SJCRH30 (cell line): ENCODE results near the gene SCGB3A2. TPM values are rescaled to one million over a fixed set of nuclear protein-coding genes. Genes with fewer than 3 reads are reported as not detected.

Experiments used
- DNase-seq, 2 experiments: peaks; one replicate each; pipeline ENCODE4 v3.0.0-alpha.2; 2015 to 2020
- H3K27ac ChIP-seq: fragments of 250-450 bp; sonication (Bioruptor Pico); 2 replicates; pipeline ENCODE4 v1.5.1; 2020; ENCODE audit warnings: mild to moderate bottlenecking, moderate library complexity
- H3K27me3 ChIP-seq: fragments of 250-450 bp; sonication (Bioruptor Pico); 2 replicates; pipeline ENCODE4 v1.5.1; 2020; ENCODE audit warnings: mild to moderate bottlenecking, moderate library complexity
- H3K36me3 ChIP-seq: fragments of 250-450 bp; sonication (Bioruptor Pico); 2 replicates; pipeline ENCODE4 v1.5.1; 2020; ENCODE audit warnings: mild to moderate bottlenecking, moderate library complexity
- H3K4me1 ChIP-seq: fragments of 250-450 bp; sonication (Bioruptor Pico); 2 replicates; pipeline ENCODE4 v1.5.1; 2020; ENCODE audit warnings: mild to moderate bottlenecking, moderate library complexity
- H3K4me3 ChIP-seq: fragments of 250-450 bp; sonication (Bioruptor Pico); 2 replicates; pipeline ENCODE4 v1.5.1; 2020; ENCODE audit warnings: mild to moderate bottlenecking, moderate library complexity
- H3K9me3 ChIP-seq: fragments of 250-450 bp; sonication (Bioruptor Pico); replicated peaks from 2 replicates; pipeline ENCODE4 v1.5.1; 2020; ENCODE audit warnings: mild to moderate bottlenecking, moderate library complexity
- total RNA-seq: library from RNA; depleted of rRNA; stranded (reverse); fragments of >200 nt; shearing (Covaris generic); gene quantifications from 2 replicates; pipeline ENCODE4 v1.2.3, GENCODE V29; 2014; rRNA removed

The SCGB3A2 gene
- total RNA-seq, result not detected in 2 replicates

- DNase-seq, result no peak
- Histone ChIP-seq H3K4me3 (no peak within 1 kb of the TSS), H3K4me1 (no peaks in the 10 kb centered on the region), H3K27me3 (peaks cover 6% of the 10 kb centered on the region; the same call in 1 of the 2 replicates), H3K36me3 (no peaks in the 10 kb centered on the region), H3K9me3 (no peaks in the 10 kb centered on the region), H3K27ac (no peak within 1 kb of the TSS)
Measured at GRCh38 chr5:147878066-147878759, at the start of gene SCGB3A2. Gene SCGB3A2, plus strand, starts transcription at chr5:147878711. Its CDS starts 93 bp downstream, at chr5:147878804.

DNA sequence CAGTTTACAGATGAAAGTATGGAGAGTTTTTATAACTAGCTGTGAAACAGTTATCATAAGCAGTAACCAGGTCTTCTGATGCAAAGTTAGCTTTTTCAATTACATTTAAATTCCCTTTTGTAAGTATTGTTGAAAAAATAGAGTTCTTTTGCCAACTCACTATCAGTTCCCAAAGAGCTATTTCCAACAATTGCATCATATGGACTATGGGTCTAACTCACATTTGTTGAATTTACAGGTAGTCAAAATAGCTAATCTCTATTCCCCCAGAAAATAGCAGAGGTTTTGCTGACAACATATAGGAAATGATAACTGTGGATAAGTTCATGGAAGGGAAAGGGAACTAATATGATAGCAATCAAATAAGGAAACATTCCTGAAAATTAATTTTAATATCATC lies 48.5 kb upstream of the SCGB3A2 start:
- Histone ChIP-seq H3K4me3 (no peak overlapping the region), H3K36me3 (no peaks in the 10 kb centered on the region), H3K27ac (no peak overlapping the region), H3K4me1 (0 out of 2 replicates have a peak, but pooled peaks cover 5% of the 10 kb centered on the region), H3K27me3 (no peaks in the 10 kb centered on the region), H3K9me3 (no peaks in the 10 kb centered on the region)
- DNase-seq, result no peak

DNA sequence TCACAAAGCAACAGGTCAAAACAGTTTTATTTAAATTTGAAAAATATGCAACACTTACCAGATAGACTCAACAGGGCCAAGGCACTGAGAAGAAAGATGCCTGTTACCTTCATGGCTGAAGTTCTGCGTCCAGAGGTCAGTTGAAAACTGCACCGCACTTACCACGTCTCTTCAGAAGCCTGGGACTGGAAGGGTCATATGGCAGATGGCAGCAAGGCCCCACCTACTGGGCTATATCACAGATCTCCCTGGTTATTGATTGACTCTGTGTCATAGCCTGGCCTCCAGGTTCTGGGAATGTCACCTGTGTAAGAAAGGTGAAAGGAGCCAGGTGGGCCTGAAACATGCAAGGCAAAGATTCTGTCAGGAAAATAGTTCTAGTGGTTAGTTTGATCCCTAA lies 47.0 kb upstream of the SCGB3A2 start, which contains the start of gene SPINK1:
SPINK1 (minus strand) TSS at position 207 of the 400 bp plus-strand sequence; CDS start at position 113, 94 bp downstream.
- Histone ChIP-seq H3K4me3 (no peak within 1 kb of the TSS), H3K36me3 (no peaks in the 10 kb centered on the region), H3K27me3 (no peaks in the 10 kb centered on the region), H3K4me1 (0 out of 2 replicates have a peak, but pooled peaks cover 2% of the 10 kb centered on the region), H3K9me3 (no peaks in the 10 kb centered on the region), H3K27ac (no peak within 1 kb of the TSS)
- DNase-seq, result no peak

DNA sequence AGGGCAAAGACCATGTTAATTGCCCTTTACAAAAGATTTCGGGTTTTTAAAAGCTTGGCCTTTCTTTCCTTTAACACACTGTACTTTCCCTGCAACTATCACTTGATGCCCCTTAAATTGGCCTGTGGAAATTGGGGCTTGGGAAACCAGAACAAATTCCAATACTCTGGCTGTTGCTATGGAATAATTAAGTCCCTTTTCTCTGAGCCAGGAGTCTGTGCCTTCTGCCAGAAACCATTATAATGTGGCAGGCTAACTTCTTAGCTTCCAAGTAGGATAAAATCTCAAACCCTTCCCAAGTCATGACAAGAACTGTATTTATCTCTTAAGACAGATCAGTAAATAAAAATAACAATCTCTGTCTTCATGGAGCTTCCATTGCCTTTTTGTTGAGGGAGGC lies 46.0 kb upstream of the SCGB3A2 start:
- Histone ChIP-seq H3K27ac (no peak overlapping the region), H3K9me3 (no peaks in the 10 kb centered on the region), H3K4me1 (no peaks in the 10 kb centered on the region), H3K36me3 (no peaks in the 10 kb centered on the region), H3K4me3 (no peak overlapping the region), H3K27me3 (no peaks in the 10 kb centered on the region)
- no peak for DNase-seq

GRCh38 chr5:147835386-147835798 lies 43.1 kb upstream of the SCGB3A2 start:
- no peak for DNase-seq
- H3K4me3 ChIP-seq, result no peak overlapping the region
- H3K9me3 ChIP-seq, result no peaks in the 10 kb centered on the region
- no peaks in the 10 kb centered on the region for H3K27me3 ChIP-seq
- H3K4me1 ChIP-seq, result no peaks in the 10 kb centered on the region
- no peak overlapping the region for H3K27ac ChIP-seq
- no peaks in the 10 kb centered on the region for H3K36me3 ChIP-seq

DNA sequence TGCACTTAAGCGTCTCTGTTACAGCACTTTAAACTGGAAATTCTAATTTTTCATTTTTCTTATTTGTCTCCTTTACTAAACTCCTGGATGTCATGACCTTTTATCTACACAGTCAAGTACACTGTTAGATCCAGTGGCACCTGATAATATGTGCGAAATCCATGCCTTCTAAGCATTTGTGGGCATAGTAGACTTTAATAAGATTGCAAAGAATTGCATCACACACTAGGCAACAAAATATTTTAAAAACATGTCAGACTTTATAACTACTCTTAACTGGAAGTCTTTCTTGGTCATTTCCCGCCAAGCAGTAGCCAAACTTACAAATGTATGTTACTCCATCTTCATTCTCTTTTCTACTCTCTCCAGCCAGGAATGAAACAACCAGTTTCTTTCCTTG lies 42.1 kb upstream of the SCGB3A2 start:
- Histone ChIP-seq H3K36me3 (no peaks in the 10 kb centered on the region), H3K9me3 (no peaks in the 10 kb centered on the region), H3K4me3 (no peak overlapping the region), H3K27me3 (no peaks in the 10 kb centered on the region), H3K4me1 (no peaks in the 10 kb centered on the region), H3K27ac (no peak overlapping the region)
- no peak for DNase-seq

DNA sequence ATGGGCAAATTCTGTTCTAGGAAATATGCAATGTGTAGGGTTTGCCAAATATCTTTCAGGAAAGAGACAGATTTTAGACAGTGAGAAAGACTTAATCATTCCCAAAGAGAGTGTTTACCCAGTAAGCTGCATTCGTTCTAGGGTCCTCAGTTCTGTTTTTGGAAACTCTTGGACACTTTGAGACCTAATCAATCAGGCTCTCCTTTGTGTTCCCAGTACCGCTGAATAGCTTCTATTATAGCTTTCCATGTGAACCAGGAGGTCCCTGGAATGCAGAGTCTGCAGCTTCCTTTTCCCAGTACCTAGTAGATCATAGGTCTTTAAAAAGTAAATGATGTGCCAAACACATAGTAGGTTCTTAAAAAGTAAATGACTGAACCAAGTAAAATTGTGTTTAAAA lies 35.6 kb upstream of the SCGB3A2 start:
- H3K9me3 ChIP-seq, result no peaks in the 10 kb centered on the region
- H3K27me3 ChIP-seq, result no peaks in the 10 kb centered on the region
- no peak overlapping the region for H3K4me3 ChIP-seq
- no peaks in the 10 kb centered on the region for H3K4me1 ChIP-seq
- DNase-seq, result no peak
- no peaks in the 10 kb centered on the region for H3K36me3 ChIP-seq
- H3K27ac ChIP-seq, result no peak overlapping the region

DNA sequence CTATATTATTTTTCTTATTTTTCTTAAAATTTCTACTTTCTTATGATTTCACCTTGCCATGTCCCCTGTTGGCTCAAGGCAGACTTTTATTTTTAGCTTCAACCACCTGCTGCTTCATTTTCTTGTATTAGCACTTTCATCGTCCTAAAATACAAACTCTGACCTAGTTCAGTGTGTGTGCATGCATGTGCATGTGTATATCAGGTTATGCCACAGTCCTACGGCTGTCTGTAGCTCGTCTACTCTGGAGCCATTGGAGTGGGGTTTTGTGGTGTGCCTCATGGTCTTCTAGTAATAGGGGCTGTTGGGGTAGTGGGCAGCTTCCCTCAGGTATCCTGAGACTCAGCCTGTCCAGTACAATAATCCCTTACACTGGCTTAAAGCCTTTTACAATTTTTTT lies 33.7 kb upstream of the SCGB3A2 start:
- DNase-seq, result no peak
- no peak overlapping the region for H3K27ac ChIP-seq
- no peaks in the 10 kb centered on the region for H3K4me1 ChIP-seq
- H3K4me3 ChIP-seq, result no peak overlapping the region
- H3K27me3 ChIP-seq, result no peaks in the 10 kb centered on the region
- no peaks in the 10 kb centered on the region for H3K9me3 ChIP-seq
- H3K36me3 ChIP-seq, result no peaks in the 10 kb centered on the region

DNA sequence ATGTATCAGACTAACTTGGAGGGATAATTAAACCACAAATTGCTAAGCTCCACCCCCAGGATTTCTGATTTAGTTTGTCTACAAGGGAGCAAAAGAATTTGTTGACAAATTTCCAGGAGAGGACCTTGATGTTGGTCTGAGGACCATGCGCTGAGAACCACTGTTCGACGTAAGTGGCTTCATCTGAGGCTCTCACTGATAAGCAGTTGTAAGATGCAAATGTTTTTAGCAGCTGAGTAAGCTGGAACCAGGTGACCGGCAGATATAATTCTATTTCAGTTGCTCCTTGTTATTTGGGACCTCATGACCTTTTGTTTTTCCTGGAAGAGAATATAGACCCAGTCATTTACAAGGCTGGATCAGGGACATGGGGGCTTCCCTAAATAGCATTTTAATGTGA lies 32.9 kb upstream of the SCGB3A2 start:
- H3K4me1 ChIP-seq, result no peaks in the 10 kb centered on the region
- no peak overlapping the region for H3K27ac ChIP-seq
- DNase-seq, result no peak

DNA sequence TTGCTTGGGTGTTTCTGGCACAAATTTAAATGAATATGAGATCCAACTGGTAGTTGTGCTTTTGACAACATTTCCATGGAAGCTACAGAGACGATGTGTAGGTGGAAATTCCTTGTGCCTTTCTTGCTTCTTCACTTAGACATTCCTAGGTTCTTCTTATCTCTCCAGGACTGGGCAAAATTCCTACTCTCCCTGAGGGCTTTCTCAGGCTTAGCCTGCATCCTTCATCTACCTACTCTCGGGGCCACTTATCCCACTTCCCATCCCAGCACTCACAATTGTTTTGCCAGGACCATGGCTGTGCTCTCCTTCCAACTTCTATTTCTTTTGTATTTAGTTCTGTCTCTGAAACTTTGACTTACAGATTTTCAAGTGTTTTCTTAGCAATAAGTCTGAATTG lies 29.3 kb upstream of the SCGB3A2 start:
- H3K4me1 ChIP-seq, result no peaks in the 10 kb centered on the region
- no peaks in the 10 kb centered on the region for H3K9me3 ChIP-seq
- H3K4me3 ChIP-seq, result no peak overlapping the region
- no peak overlapping the region for H3K27ac ChIP-seq
- H3K36me3 ChIP-seq, result no peaks in the 10 kb centered on the region
- H3K27me3 ChIP-seq, result no peaks in the 10 kb centered on the region
- no peak for DNase-seq

More for the DNA sequence above, 32.9 kb upstream of the SCGB3A2 start:
- Histone ChIP-seq H3K4me3 (no peak overlapping the region), H3K27me3 (no peaks in the 10 kb centered on the region), H3K36me3 (no peaks in the 10 kb centered on the region), H3K9me3 (no peaks in the 10 kb centered on the region)

DNA sequence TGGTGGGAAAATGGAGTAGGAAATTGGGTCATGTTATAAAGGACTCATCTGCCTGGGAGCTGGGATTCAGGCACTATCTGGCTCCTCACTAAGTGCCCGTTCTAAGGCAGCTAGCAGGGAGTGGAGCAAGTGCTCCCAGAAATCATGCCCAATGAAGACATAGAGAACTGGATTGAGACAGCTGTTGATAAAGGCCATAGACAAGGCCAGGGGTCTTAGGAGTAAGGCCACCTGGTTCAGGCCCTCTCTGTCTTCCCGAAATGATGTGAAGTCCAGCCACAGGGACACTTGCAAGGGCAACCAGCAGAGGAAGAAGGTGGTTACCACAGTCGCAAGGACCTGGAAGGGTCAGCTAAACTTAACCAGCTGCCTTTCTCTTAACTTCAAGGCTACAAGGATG lies 26.9 kb upstream of the SCGB3A2 start:
- H3K36me3 ChIP-seq, result no peaks in the 10 kb centered on the region
- H3K27ac ChIP-seq, result no peak overlapping the region
- no peaks in the 10 kb centered on the region for H3K9me3 ChIP-seq
- H3K27me3 ChIP-seq, result no peaks in the 10 kb centered on the region
- no peak for DNase-seq
- H3K4me1 ChIP-seq, result no peaks in the 10 kb centered on the region
- H3K4me3 ChIP-seq, result no peak overlapping the region

- no peaks in the 10 kb centered on the region for H3K27me3 ChIP-seq
- H3K4me1 ChIP-seq, result no peaks in the 10 kb centered on the region
- H3K9me3 ChIP-seq, result no peaks in the 10 kb centered on the region
- DNase-seq, result no peak
- H3K36me3 ChIP-seq, result no peaks in the 10 kb centered on the region
- no peak overlapping the region for H3K4me3 ChIP-seq
- H3K27ac ChIP-seq, result no peak overlapping the region
Measured at GRCh38 chr5:147852365-147852764, 26.1 kb upstream of the SCGB3A2 start.

DNA sequence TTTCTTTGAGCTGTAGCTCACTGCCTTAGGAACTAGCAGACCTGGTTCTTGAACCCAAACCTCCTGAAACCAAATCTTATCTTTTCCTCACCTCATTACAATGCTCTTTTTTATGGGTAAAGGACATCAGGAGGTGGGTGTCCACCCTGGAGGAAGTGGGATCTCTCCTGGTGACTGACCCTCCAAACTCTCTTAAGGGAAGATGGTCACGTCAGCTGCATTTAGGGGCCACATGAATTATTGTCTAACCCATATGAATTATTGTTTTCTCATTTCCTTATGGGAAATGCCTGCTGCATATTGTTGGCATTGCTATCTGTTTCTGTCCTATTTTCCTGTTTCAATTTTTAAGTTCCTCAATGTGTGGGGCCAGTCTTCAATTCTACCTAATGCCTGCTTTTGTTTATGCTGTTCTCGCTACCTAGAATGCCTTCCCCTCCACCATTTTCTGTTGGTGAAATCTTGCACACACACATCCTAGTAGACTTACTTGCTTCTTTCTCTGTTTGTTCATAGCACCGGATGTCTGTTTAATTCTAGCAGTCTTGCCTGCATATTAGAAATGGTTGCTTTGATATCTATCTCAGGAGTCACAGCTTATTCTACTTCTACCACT lies 25.0 kb upstream of the SCGB3A2 start:
- no peaks in the 10 kb centered on the region for H3K9me3 ChIP-seq
- no peaks in the 10 kb centered on the region for H3K27me3 ChIP-seq
- H3K36me3 ChIP-seq, result no peaks in the 10 kb centered on the region
- no peak for DNase-seq
- peaks cover 3% of the 10 kb centered on the region; the same call in 1 of the 2 replicates for H3K4me1 ChIP-seq
- H3K4me3 ChIP-seq, result no peak overlapping the region
- no peak overlapping the region for H3K27ac ChIP-seq

DNA sequence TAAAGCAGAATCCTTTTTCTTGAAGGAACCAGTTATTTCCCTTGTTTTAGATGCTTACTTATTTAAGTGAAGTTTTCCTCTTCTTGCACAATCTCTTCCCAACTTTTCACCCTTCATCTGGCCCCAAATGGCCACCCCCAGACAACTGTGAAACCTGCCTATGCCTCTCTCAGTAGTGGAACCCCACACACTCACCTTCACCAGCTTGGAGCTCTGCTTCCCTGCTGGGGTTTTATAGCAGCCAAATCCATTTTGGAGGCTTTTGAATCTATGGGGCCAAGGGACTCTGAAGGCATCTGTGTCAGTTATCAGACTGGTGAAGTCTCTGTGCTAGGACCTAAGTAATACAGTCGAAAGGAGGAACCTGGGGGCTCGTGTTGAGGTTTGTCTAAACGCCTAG lies 24.2 kb upstream of the SCGB3A2 start:
- peaks cover 3% of the 10 kb centered on the region; the same call in 1 of the 2 replicates for H3K4me1 ChIP-seq
- H3K27me3 ChIP-seq, result no peaks in the 10 kb centered on the region
- H3K4me3 ChIP-seq, result no peak overlapping the region
- no peak for DNase-seq
- no peaks in the 10 kb centered on the region for H3K36me3 ChIP-seq
- H3K27ac ChIP-seq, result no peak overlapping the region
- H3K9me3 ChIP-seq, result no peaks in the 10 kb centered on the region

GRCh38 chr5:147854894-147855773 lies 23.4 kb upstream of the SCGB3A2 start:
- Histone ChIP-seq H3K27ac (no peak overlapping the region), H3K27me3 (no peaks in the 10 kb centered on the region), H3K36me3 (no peaks in the 10 kb centered on the region), H3K4me1 (peaks cover 3% of the 10 kb centered on the region; the same call in 1 of the 2 replicates), H3K9me3 (no peaks in the 10 kb centered on the region), H3K4me3 (no peak overlapping the region)
- DNase-seq, result no peak
